HT-29 (cell line): ENCODE results near the gene TCF12. TPM values are rescaled to one million over a fixed set of nuclear protein-coding genes. Genes with fewer than 3 reads are reported as not detected.
"Not testable (repeated sequence)": the region's sequence is repeated elsewhere in the genome, so short reads cannot be mapped to it uniquely, and the experiment has no call there.

ENCODE experiments used
- DNase-seq: peaks from one replicate; pipeline ENCODE4 v3.0.0-alpha.2; 2015; ENCODE audit warnings: low spot score
- total RNA-seq: library from RNA; depleted of rRNA; stranded (reverse); fragments of >200 nt; shearing (Covaris generic); gene quantifications from 2 replicates; pipeline ENCODE4 v1.2.3, GENCODE V29; 2014

The TCF12 gene
- total RNA-seq, 1 experiment from 2014 or later, result 154 TPM

- no peak for DNase-seq
Measured at GRCh38 chr15:57090496-57090859, 172.0 kb downstream of the TCF12 start.

- DNase-seq, result no peak
Measured at GRCh38 chr15:57091636-57092035, 173.2 kb downstream of the TCF12 start.

GRCh38 chr15:57092252-57092651 lies 173.8 kb downstream of the TCF12 start:
- no peak for DNase-seq

GRCh38 chr15:57094321-57095257 lies 176.1 kb downstream of the TCF12 start:
- no peak for DNase-seq

GRCh38 chr15:57095896-57096295 lies 177.5 kb downstream of the TCF12 start:
- DNase-seq, result no peak

- no peak for DNase-seq
Measured at GRCh38 chr15:57097246-57097645, 178.8 kb downstream of the TCF12 start.

- not testable (repeated sequence) for DNase-seq
Measured at GRCh38 chr15:57097919-57098543, 179.6 kb downstream of the TCF12 start.

- no peak for DNase-seq
Measured at GRCh38 chr15:57098896-57099295, 180.5 kb downstream of the TCF12 start.

GRCh38 chr15:57100136-57100539 lies 181.7 kb downstream of the TCF12 start:
- no peak for DNase-seq

- no peak for DNase-seq
Measured at GRCh38 chr15:57102858-57103257, 184.4 kb downstream of the TCF12 start.

- DNase-seq, result no peak
Measured at GRCh38 chr15:57108296-57108695, 189.9 kb downstream of the TCF12 start.

GRCh38 chr15:57109005-57109404 lies 190.6 kb downstream of the TCF12 start:
- DNase-seq, result no peak

GRCh38 chr15:57111002-57111401 lies 192.6 kb downstream of the TCF12 start:
- DNase-seq, result no peak

- DNase-seq, result no peak
Measured at GRCh38 chr15:57112178-57112577, 193.7 kb downstream of the TCF12 start.

GRCh38 chr15:57114070-57114469 lies 195.6 kb downstream of the TCF12 start:
- peak; percentile 48 for DNase-seq

- DNase-seq, result no peak
Measured at GRCh38 chr15:57118013-57118799, 199.8 kb downstream of the TCF12 start.

- no peak for DNase-seq
Measured at GRCh38 chr15:57122080-57122840, 203.8 kb downstream of the TCF12 start.

GRCh38 chr15:57124036-57124435 lies 205.6 kb downstream of the TCF12 start:
- DNase-seq, result no peak

- DNase-seq, result no peak
Measured at GRCh38 chr15:57129064-57129463, 210.6 kb downstream of the TCF12 start.

- DNase-seq, result no peak
Measured at GRCh38 chr15:57130956-57131355, 212.5 kb downstream of the TCF12 start.
